Measurements from ENCODE around the gene LARP7.
"Not testable (repeated sequence)": the region's sequence is repeated elsewhere in the genome, so short reads cannot be mapped to it uniquely, and the experiment has no call there.

Gene LARP7

GRCh38 chr4:112636688-112637551, at the start of gene LARP7, which contains the start of gene ZGRF1:
Gene LARP7, plus strand, starts transcription at chr4:112637143. Its CDS starts 7,527 bp downstream, at chr4:112644670.
Gene ZGRF1, minus strand, starts transcription at chr4:112636909. Its CDS starts 3,733 bp downstream, at chr4:112633176.
- Histone ChIP-seq H3K27ac (ENCODE audit: low read length) (peak within 1 kb of the TSS; percentile 96), H3K27me3 (ENCODE audit: control insufficient read depth in 1 of 2, insufficient read depth in 2 of 2, low read length in 2 of 2) (no peaks in the 10 kb centered on the region), H3K36me3 (ENCODE audit: control insufficient read depth in 2 of 2, insufficient read depth in 2 of 2, low read length in 2 of 2) (no peaks in the 10 kb centered on the region), H3K9me3 (ENCODE audit: control insufficient read depth in 2 of 2, low read length in 2 of 2) (no peaks in the 10 kb centered on the region), H3K4me3 (ENCODE audit: low read length in 2 of 2) (peak within 1 kb of the TSS; percentile 91 to 100), H3K9ac (ENCODE audit: low read length in 2 of 2) (peak within 1 kb of the TSS; percentile 96 to 98), H3K4me1 (ENCODE audit: control insufficient read depth, insufficient read depth, low read length) (peaks cover 4% of the 10 kb centered on the region)

- Histone ChIP-seq H3K9me3 (ENCODE audit: control insufficient read depth in 2 of 2, low read length in 2 of 2) (no peaks in the 10 kb centered on the region), H3K9ac (ENCODE audit: low read length in 2 of 2) (no peak overlapping the region), H3K4me3 (ENCODE audit: low read length in 2 of 2) (no peak overlapping the region), H3K27ac (ENCODE audit: low read length) (no peak overlapping the region), H3K4me1 (ENCODE audit: control insufficient read depth, insufficient read depth, low read length) (no peaks in the 10 kb centered on the region), H3K36me3 (ENCODE audit: control insufficient read depth in 2 of 2, insufficient read depth in 2 of 2, low read length in 2 of 2) (no peaks in the 10 kb centered on the region), H3K27me3 (ENCODE audit: control insufficient read depth in 1 of 2, insufficient read depth in 2 of 2, low read length in 2 of 2) (no peaks in the 10 kb centered on the region)
Measured at GRCh38 chr4:112589206-112589605, 47.7 kb upstream of the LARP7 start.

- Histone ChIP-seq H3K9ac (ENCODE audit: low read length in 2 of 2) (no peak overlapping the region), H3K4me1 (ENCODE audit: control insufficient read depth, insufficient read depth, low read length) (no peaks in the 10 kb centered on the region), H3K9me3 (ENCODE audit: control insufficient read depth in 2 of 2, low read length in 2 of 2) (no peaks in the 10 kb centered on the region), H3K27me3 (ENCODE audit: control insufficient read depth in 1 of 2, insufficient read depth in 2 of 2, low read length in 2 of 2) (no peaks in the 10 kb centered on the region), H3K27ac (ENCODE audit: low read length) (no peak overlapping the region), H3K36me3 (ENCODE audit: control insufficient read depth in 2 of 2, insufficient read depth in 2 of 2, low read length in 2 of 2) (no peaks in the 10 kb centered on the region), H3K4me3 (ENCODE audit: low read length in 2 of 2) (no peak overlapping the region)
Measured at GRCh38 chr4:112591593-112591992, 45.4 kb upstream of the LARP7 start.

GRCh38 chr4:112592717-112593116, 44.2 kb upstream of the LARP7 start:
- H3K36me3 ChIP-seq (ENCODE audit: control insufficient read depth in 2 of 2, insufficient read depth in 2 of 2, low read length in 2 of 2), result no peaks in the 10 kb centered on the region
- no peaks in the 10 kb centered on the region for H3K4me1 ChIP-seq (ENCODE audit: control insufficient read depth, insufficient read depth, low read length)
- no peak overlapping the region for H3K4me3 ChIP-seq (ENCODE audit: low read length in 2 of 2)
- no peaks in the 10 kb centered on the region for H3K9me3 ChIP-seq (ENCODE audit: control insufficient read depth in 2 of 2, low read length in 2 of 2)
- H3K9ac ChIP-seq (ENCODE audit: low read length in 2 of 2), result no peak overlapping the region
- no peaks in the 10 kb centered on the region for H3K27me3 ChIP-seq (ENCODE audit: control insufficient read depth in 1 of 2, insufficient read depth in 2 of 2, low read length in 2 of 2)
- no peak overlapping the region for H3K27ac ChIP-seq (ENCODE audit: low read length)

GRCh38 chr4:112593438-112594133, 43.4 kb upstream of the LARP7 start:
- Histone ChIP-seq H3K27me3 (ENCODE audit: control insufficient read depth in 1 of 2, insufficient read depth in 2 of 2, low read length in 2 of 2) (no peaks in the 10 kb centered on the region), H3K27ac (ENCODE audit: low read length) (no peak overlapping the region), H3K36me3 (ENCODE audit: control insufficient read depth in 2 of 2, insufficient read depth in 2 of 2, low read length in 2 of 2) (no peaks in the 10 kb centered on the region), H3K9ac (ENCODE audit: low read length in 2 of 2) (no peak overlapping the region), H3K9me3 (ENCODE audit: control insufficient read depth in 2 of 2, low read length in 2 of 2) (no peaks in the 10 kb centered on the region), H3K4me1 (ENCODE audit: control insufficient read depth, insufficient read depth, low read length) (no peaks in the 10 kb centered on the region), H3K4me3 (ENCODE audit: low read length in 2 of 2) (no peak overlapping the region)

- no peak overlapping the region for H3K27ac ChIP-seq (ENCODE audit: low read length)
- H3K27me3 ChIP-seq (ENCODE audit: control insufficient read depth in 1 of 2, insufficient read depth in 2 of 2, low read length in 2 of 2), result no peaks in the 10 kb centered on the region
Measured at GRCh38 chr4:112594993-112595392, 42.0 kb upstream of the LARP7 start.

GRCh38 chr4:112604589-112604988, 32.4 kb upstream of the LARP7 start:
- H3K9me3 ChIP-seq (ENCODE audit: control insufficient read depth in 2 of 2, low read length in 2 of 2), result no peaks in the 10 kb centered on the region
- no peaks in the 10 kb centered on the region for H3K27me3 ChIP-seq (ENCODE audit: control insufficient read depth in 1 of 2, insufficient read depth in 2 of 2, low read length in 2 of 2)
- H3K4me3 ChIP-seq (ENCODE audit: low read length in 2 of 2), result no peak overlapping the region
- H3K36me3 ChIP-seq (ENCODE audit: control insufficient read depth in 2 of 2, insufficient read depth in 2 of 2, low read length in 2 of 2), result no peaks in the 10 kb centered on the region
- H3K27ac ChIP-seq (ENCODE audit: low read length), result no peak overlapping the region
- no peak overlapping the region for H3K9ac ChIP-seq (ENCODE audit: low read length in 2 of 2)
- H3K4me1 ChIP-seq (ENCODE audit: control insufficient read depth, insufficient read depth, low read length), result no peaks in the 10 kb centered on the region

More at GRCh38 chr4:112594993-112595392, 42.0 kb upstream of the LARP7 start:
- Histone ChIP-seq H3K36me3 (ENCODE audit: control insufficient read depth in 2 of 2, insufficient read depth in 2 of 2, low read length in 2 of 2) (no peaks in the 10 kb centered on the region), H3K9ac (ENCODE audit: low read length in 2 of 2) (no peak overlapping the region), H3K4me1 (ENCODE audit: control insufficient read depth, insufficient read depth, low read length) (no peaks in the 10 kb centered on the region), H3K9me3 (ENCODE audit: control insufficient read depth in 2 of 2, low read length in 2 of 2) (no peaks in the 10 kb centered on the region), H3K4me3 (ENCODE audit: low read length in 2 of 2) (no peak overlapping the region)

- not testable (repeated sequence) for H3K9me3 ChIP-seq (ENCODE audit: control insufficient read depth in 2 of 2, low read length in 2 of 2); H3K4me1 ChIP-seq (ENCODE audit: control insufficient read depth, insufficient read depth, low read length); H3K9ac ChIP-seq (ENCODE audit: low read length in 2 of 2); H3K27me3 ChIP-seq (ENCODE audit: control insufficient read depth in 1 of 2, insufficient read depth in 2 of 2, low read length in 2 of 2); H3K27ac ChIP-seq (ENCODE audit: low read length); H3K36me3 ChIP-seq (ENCODE audit: control insufficient read depth in 2 of 2, insufficient read depth in 2 of 2, low read length in 2 of 2); H3K4me3 ChIP-seq (ENCODE audit: low read length in 2 of 2)
Measured at GRCh38 chr4:112612814-112613213, 24.1 kb upstream of the LARP7 start.

- Histone ChIP-seq H3K4me1 (ENCODE audit: control insufficient read depth, insufficient read depth, low read length) (no peaks in the 10 kb centered on the region), H3K36me3 (ENCODE audit: control insufficient read depth in 2 of 2, insufficient read depth in 2 of 2, low read length in 2 of 2) (peaks cover 0 to 3% of the 10 kb centered on the region in 2 donors), H3K27ac (ENCODE audit: low read length) (no peak overlapping the region), H3K9ac (ENCODE audit: low read length in 2 of 2) (no peak overlapping the region), H3K9me3 (ENCODE audit: control insufficient read depth in 2 of 2, low read length in 2 of 2) (no peaks in the 10 kb centered on the region), H3K4me3 (ENCODE audit: low read length in 2 of 2) (no peak overlapping the region), H3K27me3 (ENCODE audit: control insufficient read depth in 1 of 2, insufficient read depth in 2 of 2, low read length in 2 of 2) (no peaks in the 10 kb centered on the region)
Measured at GRCh38 chr4:112616984-112617383, 20.0 kb upstream of the LARP7 start.

GRCh38 chr4:112626228-112626627, 10.7 kb upstream of the LARP7 start:
- H3K27ac ChIP-seq (ENCODE audit: low read length), result no peak overlapping the region
- H3K4me1 ChIP-seq (ENCODE audit: control insufficient read depth, insufficient read depth, low read length), result no peaks in the 10 kb centered on the region
- no peak overlapping the region for H3K4me3 ChIP-seq (ENCODE audit: low read length in 2 of 2)
- no peaks in the 10 kb centered on the region for H3K9me3 ChIP-seq (ENCODE audit: control insufficient read depth in 2 of 2, low read length in 2 of 2)
- no peaks in the 10 kb centered on the region for H3K27me3 ChIP-seq (ENCODE audit: control insufficient read depth in 1 of 2, insufficient read depth in 2 of 2, low read length in 2 of 2)
- no peak overlapping the region for H3K9ac ChIP-seq (ENCODE audit: low read length in 2 of 2)
- H3K36me3 ChIP-seq (ENCODE audit: control insufficient read depth in 2 of 2, insufficient read depth in 2 of 2, low read length in 2 of 2), result no peaks in the 10 kb centered on the region

Data from stomach smooth muscle (tissue), 2 donors.